Ovary (tissue), 9 donors: ENCODE data around the gene AKAIN1. TPM values are rescaled to one million over a fixed set of nuclear protein-coding genes. Genes with fewer than 3 reads are reported as not detected.

Experiments used
- DNase-seq, 5 donors: peaks; one replicate each; pipeline ENCODE4 v3.0.0-alpha.2; 2019 to 2020
- H3K27ac ChIP-seq, 2 donors: fragments of 200-600 bp; one replicate each; pipeline versions ENCODE4 v1.5.1 to v1.8.0; 2019 to 2022
- H3K27me3 ChIP-seq: fragments of 200-600 bp; one replicate; pipeline ENCODE4 v1.8.0; 2022
- H3K36me3 ChIP-seq: fragments of 200-600 bp; sonication (generic); one replicate; pipeline ENCODE4 v1.5.1; 2019
- H3K4me1 ChIP-seq: one replicate; pipeline ENCODE4 v1.8.1; 2013; ENCODE audit warnings: mild to moderate bottlenecking, moderate library complexity; ENCODE audit not compliant: insufficient read depth
- H3K4me3 ChIP-seq: fragments of 200-600 bp; sonication (generic); one replicate; pipeline ENCODE4 v1.5.1; 2017
- H3K9me3 ChIP-seq, 2 donors: fragments of 200-600 bp in 1 of 2; sonication (generic) in 1 of 2; one replicate each; pipeline versions ENCODE4 v1.5.1 to v1.8.1; 2013 to 2019; ENCODE audit warnings: mild to moderate bottlenecking in 1 of 2, moderate library complexity in 1 of 2
- EP300 ChIP-seq: sonication (generic); formaldehyde crosslinking; IDR thresholded peaks from one replicate; pipeline ENCODE4 v1.6.1; 2017; ENCODE audit warnings: antibody characterized with exemption
- POLR2A ChIP-seq: fragments of 450-650 bp; IDR thresholded peaks from one replicate; pipeline ENCODE4 v1.6.1; 2017; ENCODE audit warnings: antibody characterized with exemption, mild to moderate bottlenecking, moderate library complexity
- WGBS, 3 donors: extraction: QIAGEN DNeasy Blood & Tissue Kit in 1 of 3; methylation state at CpG; one replicate each; pipeline versions ENCODE4 v1.1.5 to v1.1.7; 2013 to 2017; 5-methylcytosine and 5-hydroxymethylcytosine counted together
- intact Hi-C, 4 donors: fragments of 100-400 bp; cut with DNase I; formaldehyde crosslinking; loops; one replicate each; pipeline versions ENCODE4 v1.11.0 to v1.15.1; 2022 to 2023
- polyA plus RNA-seq, 2 donors: library from polyadenylated mRNA; stranded (reverse); fragments of 200-250 nt in 1 of 2; fragments of 350-450 nt in 1 of 2; fragmentation: Illumina TruSeq in 1 of 2; extraction: RNeasy Lipid Tissue Mini Kit (QIAGEN cat#74804) in 1 of 2; gene quantifications; one replicate each; pipeline ENCODE4 v1.2.3, GENCODE V29; 2013 to 2014
- total RNA-seq, 7 donors: library from RNA; depleted of rRNA in 2 of 7; stranded (reverse); fragments of >200 nt in 2 of 7; fragmentation: NEBNext Ultra II Directional in 3 of 7; extraction: Animal tissue kit (Norgen Biotek cat#: 25700) in 3 of 7; gene quantifications; one replicate each; pipeline versions ENCODE4 v1.1.0 to v1.2.4, GENCODE V29; 2016 to 2023
- TF ChIP-seq, protein P1 (sequence below), 3 donors: fragments of 450-650 bp in 2 of 3; fragments of 200-600 bp in 1 of 3; IDR thresholded peaks; one replicate each; pipeline versions ENCODE4 v1.5.1 to v1.8.0; 2016 to 2022; ENCODE audit warnings: antibody characterized with exemption in 3 of 3, mild to moderate bottlenecking in 1 of 3
- donor health status: DM: no; HTN: no; CAD: no; lungs with moderate emphysema.
- donor health status: DM: no; HTN: no; CAD: no.
- donor health status: Bipolar disorder and iron deficiency.
- donor health status: DM: yes; HTN: yes; CAD: no.
- donor health status: DM: no; HTN: no; CAD: no.
- donor health status: DM: yes; HTN: yes; CAD: no.

The AKAIN1 gene
- total and polyA plus RNA-seq, 9 donors: not detected

DNA sequence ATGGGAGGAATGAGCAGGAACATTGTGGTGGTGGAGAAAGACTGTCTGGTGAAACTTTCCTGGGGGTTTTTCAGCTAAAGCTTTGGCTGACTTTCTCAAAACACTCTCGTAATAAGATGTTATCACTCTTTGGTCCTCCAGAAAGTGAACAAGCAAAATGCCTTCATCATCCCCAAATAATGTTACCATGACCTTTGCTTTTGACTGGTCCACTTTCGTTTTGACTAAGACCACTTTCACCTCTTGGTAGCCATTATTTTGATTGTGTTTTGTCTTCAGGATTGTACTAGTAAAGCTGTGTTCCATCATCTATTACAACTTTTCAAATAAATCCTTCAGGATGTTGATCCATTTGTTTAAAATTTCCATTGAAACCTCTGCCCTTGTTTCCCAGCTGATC, 103.2 kb downstream of the AKAIN1 start:
- no peaks in the 10 kb centered on the region for H3K4me1 ChIP-seq
- TF ChIP-seq POLR2A: no peak
- no peak for TF ChIP-seq EP300
- TF ChIP-seq, protein P1, sequence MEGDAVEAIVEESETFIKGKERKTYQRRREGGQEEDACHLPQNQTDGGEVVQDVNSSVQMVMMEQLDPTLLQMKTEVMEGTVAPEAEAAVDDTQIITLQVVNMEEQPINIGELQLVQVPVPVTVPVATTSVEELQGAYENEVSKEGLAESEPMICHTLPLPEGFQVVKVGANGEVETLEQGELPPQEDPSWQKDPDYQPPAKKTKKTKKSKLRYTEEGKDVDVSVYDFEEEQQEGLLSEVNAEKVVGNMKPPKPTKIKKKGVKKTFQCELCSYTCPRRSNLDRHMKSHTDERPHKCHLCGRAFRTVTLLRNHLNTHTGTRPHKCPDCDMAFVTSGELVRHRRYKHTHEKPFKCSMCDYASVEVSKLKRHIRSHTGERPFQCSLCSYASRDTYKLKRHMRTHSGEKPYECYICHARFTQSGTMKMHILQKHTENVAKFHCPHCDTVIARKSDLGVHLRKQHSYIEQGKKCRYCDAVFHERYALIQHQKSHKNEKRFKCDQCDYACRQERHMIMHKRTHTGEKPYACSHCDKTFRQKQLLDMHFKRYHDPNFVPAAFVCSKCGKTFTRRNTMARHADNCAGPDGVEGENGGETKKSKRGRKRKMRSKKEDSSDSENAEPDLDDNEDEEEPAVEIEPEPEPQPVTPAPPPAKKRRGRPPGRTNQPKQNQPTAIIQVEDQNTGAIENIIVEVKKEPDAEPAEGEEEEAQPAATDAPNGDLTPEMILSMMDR (IDR thresholded peaks at IDR 0.05): no peak
- intact Hi-C loops: no loop called here
- no peaks in the 10 kb centered on the region for H3K36me3 ChIP-seq
- H3K4me3 ChIP-seq: no peak overlapping the region
- H3K27ac ChIP-seq: no peak overlapping the region
- 47 to 56% (median 50%) methylated on average over 2 of the region's 2 CpGs for WGBS, 3 donors
- DNase-seq: no peak
- H3K27me3 ChIP-seq: no peaks in the 10 kb centered on the region
- no peaks in the 10 kb centered on the region for H3K9me3 ChIP-seq

Other genes with a start within 250 kb of the AKAIN1 start
- 10 to 100 TPM in 6 of 7 donors, 1 to 10 TPM in 1; 6.3 to 16.3 (median 14.5) TPM for gene ZBTB14, start 98.5 kb upstream of the AKAIN1 start, total RNA-seq
- 10 to 100 TPM in 1 of 2 donors, 1 to 10 TPM in 1; 8.6 to 17.5 TPM for gene ZBTB14, start 98.5 kb upstream of the AKAIN1 start, polyA plus RNA-seq